Naive thymus-derived CD8-positive, alpha-beta T cell (primary cell): ENCODE data around the gene ADAMTS12. TPM values are rescaled to one million over a fixed set of nuclear protein-coding genes. Genes with fewer than 3 reads are reported as not detected.

ENCODE experiments used
- ATAC-seq, 2 donors: fragments of 150-1000 bp; cut with Tn5 transposase in 1 of 2; sonication (Bioruptor Pico), chemical (Tn5 transposase) in 1 of 2; 1 replicate in 1 of 2; 2 replicates in 1 of 2; pipeline ENCODE4 v1.10.0; 2021; ENCODE audit warnings: mild to moderate bottlenecking in 2 of 2, moderate library complexity in 2 of 2
- POLR2A ChIA-PET: fragments of 350-600 bp; sonication (Branson Sonifier 250); formaldehyde crosslinking; loops from one replicate; lab custom pipeline; 2021; ENCODE audit warnings: antibody characterized with exemption; lab: Charles Lee
- DNase-seq, 10 donors: peaks; one replicate each; pipeline versions ENCODE4 v3.0.0 to v3.0.0-alpha.2; 2020 to 2022
- H3K27ac Mint-ChIP-seq, 10 donors: one replicate each; pipeline ENCODE4 v1.8.0; 2020 to 2022; ENCODE audit warnings: mild to moderate bottlenecking in 10 of 10, mixed read lengths in 10 of 10, moderate library complexity in 4 of 10, inconsistent platforms in 1 of 10
- H3K27me3 Mint-ChIP-seq, 5 donors: one replicate each; pipeline ENCODE4 v1.8.0; 2021 to 2022; ENCODE audit warnings: mixed read lengths in 5 of 5
- H3K36me3 Mint-ChIP-seq, 3 donors: one replicate each; pipeline ENCODE4 v1.8.0; 2020 to 2022; ENCODE audit warnings: mixed read lengths in 3 of 3, mild to moderate bottlenecking in 2 of 3, inconsistent platforms in 1 of 3
- H3K4me1 Mint-ChIP-seq, 4 donors: one replicate each; pipeline ENCODE4 v1.8.0; 2021 to 2022; ENCODE audit warnings: mixed read lengths in 4 of 4
- H3K4me3 Mint-ChIP-seq, 10 donors: one replicate each; pipeline ENCODE4 v1.8.0; 2020 to 2022; ENCODE audit warnings: mild to moderate bottlenecking in 10 of 10, mixed read lengths in 10 of 10, moderate library complexity in 6 of 10, inconsistent platforms in 1 of 10
- H3K9me3 Mint-ChIP-seq, 9 donors: one replicate each; pipeline ENCODE4 v1.8.0; 2020 to 2022; ENCODE audit warnings: mixed read lengths in 9 of 9, mild to moderate bottlenecking in 3 of 9, inconsistent platforms in 1 of 9, moderate library complexity in 1 of 9
- polyA plus RNA-seq, 3 donors: library from polyadenylated mRNA; unstranded; fragments of 300-500 nt; fragmentation: Illumina TruSeq; gene quantifications; one replicate each; pipeline ENCODE4 v1.2.3, GENCODE V29; 2021
- total RNA-seq, 8 experiments: library from RNA in 2 of 8; stranded (reverse) in 2 of 8; gene quantifications; one replicate each; pipeline ENCODE4 v1.2.3 and lab custom pipeline; 2021 to 2026

ADAMTS12 gene
- total and polyA plus RNA-seq, 5 experiments from 2014 or later = 0.05 TPM; not detected in 4

DNA sequence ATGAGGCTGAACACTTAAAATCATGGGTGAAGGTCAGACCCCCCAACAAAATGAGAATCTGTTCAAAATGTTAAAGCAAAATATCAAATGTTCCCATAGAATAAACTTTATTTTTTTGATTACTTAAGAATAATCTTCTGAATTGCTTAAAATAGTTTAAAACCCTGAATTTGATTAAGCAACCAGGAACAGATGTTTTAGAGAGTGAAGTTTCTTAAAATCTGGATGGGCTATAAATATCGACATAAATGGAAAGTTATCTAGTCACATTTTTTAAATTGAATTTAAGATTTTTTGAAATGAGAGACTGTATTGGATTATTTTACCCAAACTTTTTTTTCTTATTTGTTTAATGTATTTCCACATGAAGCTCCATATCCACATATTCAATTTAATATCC is 98.5 kb downstream of the ADAMTS12 start:
- Mint-ChIP-seq H3K27me3 (peaks cover 0 to 4% (median 0%) of the 10 kb centered on the region in 5 donors), H3K4me1 (no peaks in the 10 kb centered on the region), H3K9me3 (no peaks in the 10 kb centered on the region), H3K36me3 (no peaks in the 10 kb centered on the region), H3K27ac (no peak overlapping the region), H3K4me3 (no peak overlapping the region)
- no peak for ATAC-seq
- POLR2A ChIA-PET = no interaction called here
- DNase-seq = no peak

DNA sequence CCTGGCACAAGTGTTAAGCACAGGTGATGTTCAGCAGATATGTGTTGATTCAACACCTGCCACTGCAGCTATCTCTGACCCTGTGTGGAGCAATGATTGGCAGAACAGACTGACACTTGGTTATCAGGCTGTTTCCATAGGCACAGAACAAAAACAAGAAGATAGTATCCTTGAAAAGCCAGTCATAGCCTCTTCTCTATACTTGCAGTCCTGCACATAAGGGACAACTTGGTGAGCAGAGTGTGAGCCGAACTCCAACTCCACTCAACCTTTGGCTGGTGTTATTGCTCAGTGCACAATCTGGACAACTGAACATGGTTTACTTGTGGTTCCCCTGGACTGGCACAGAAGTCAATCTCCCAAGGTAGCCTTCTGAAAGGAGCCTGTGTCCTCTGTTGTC is 99.2 kb downstream of the ADAMTS12 start:
- peaks cover 0 to 4% (median 0%) of the 10 kb centered on the region in 5 donors for H3K27me3 Mint-ChIP-seq
- H3K4me1 Mint-ChIP-seq = no peaks in the 10 kb centered on the region
- H3K9me3 Mint-ChIP-seq = no peaks in the 10 kb centered on the region
- POLR2A ChIA-PET = no interaction called here
- H3K4me3 Mint-ChIP-seq = no peak overlapping the region
- no peaks in the 10 kb centered on the region for H3K36me3 Mint-ChIP-seq
- DNase-seq = no peak
- no peak overlapping the region for H3K27ac Mint-ChIP-seq
- no peak for ATAC-seq

DNA sequence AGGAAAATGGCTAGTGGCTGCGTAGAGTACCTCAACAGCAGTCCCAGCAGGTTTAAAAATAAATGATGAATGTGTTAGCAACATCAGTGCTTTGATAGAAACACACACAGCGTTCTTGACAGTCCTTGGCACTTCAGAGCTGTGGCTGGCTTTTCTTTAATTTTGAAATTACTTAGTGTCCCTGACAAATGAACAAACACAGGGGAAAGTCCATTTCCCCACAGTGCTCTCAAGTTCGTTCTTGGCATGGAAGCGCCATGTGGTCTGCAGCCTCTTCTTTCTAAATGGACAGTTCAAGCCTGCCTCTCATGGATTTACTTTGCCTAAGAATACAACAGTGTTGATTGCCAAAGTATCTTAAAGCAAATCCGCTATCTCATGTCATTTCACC is 102.2 kb downstream of the ADAMTS12 start:
- Mint-ChIP-seq H3K9me3 (peaks cover 0 to 9% (median 0%) of the 10 kb centered on the region in 9 donors), H3K4me3 (no peak overlapping the region), H3K4me1 (no peaks in the 10 kb centered on the region), H3K27ac (no peak overlapping the region), H3K36me3 (peaks cover 0 to 6% (median 5%) of the 10 kb centered on the region in 3 donors), H3K27me3 (peaks cover 0 to 4% (median 0%) of the 10 kb centered on the region in 5 donors)
- POLR2A ChIA-PET = no interaction called here
- no peak for ATAC-seq
- no peak for DNase-seq

DNA sequence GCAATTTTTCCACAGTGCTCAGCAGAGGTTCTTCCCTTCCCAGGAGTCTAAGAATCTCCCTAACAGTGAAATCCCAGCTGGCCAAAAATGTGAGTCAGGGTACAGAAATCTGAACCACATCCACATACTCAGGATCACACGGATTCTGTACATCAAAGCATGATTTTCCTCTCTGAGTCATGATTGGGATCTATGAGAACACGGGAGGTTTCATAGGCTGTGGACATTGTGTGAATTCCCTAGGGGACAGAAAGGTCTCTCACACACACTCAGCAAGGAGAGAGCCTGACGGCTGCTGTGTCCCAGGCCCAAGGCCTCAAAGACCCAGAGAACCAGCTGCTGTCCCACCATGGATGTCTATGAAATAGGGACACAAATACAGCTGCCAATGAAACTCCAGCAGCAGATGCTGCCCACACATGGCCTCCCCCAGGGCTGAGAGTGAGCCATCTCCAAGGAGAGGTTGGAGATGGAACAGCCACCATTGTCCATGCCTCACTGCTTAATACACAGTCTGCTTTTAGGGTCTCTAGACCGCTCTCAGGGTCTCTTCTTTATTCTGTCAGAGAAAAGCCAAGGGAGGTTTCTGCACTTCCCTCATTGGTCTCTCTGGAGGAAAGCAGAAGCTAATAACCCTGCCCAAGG is 102.7 kb downstream of the ADAMTS12 start:
- Mint-ChIP-seq H3K4me3 (no peak overlapping the region), H3K27ac (no peak overlapping the region), H3K36me3 (peaks cover 0 to 6% (median 5%) of the 10 kb centered on the region in 3 donors), H3K9me3 (peaks cover 0 to 9% (median 0%) of the 10 kb centered on the region in 9 donors), H3K4me1 (no peaks in the 10 kb centered on the region), H3K27me3 (peaks cover 0 to under 1% (median 0%) of the 10 kb centered on the region in 5 donors)
- POLR2A ChIA-PET = no interaction called here
- ATAC-seq = no peak
- no peak for DNase-seq

DNA sequence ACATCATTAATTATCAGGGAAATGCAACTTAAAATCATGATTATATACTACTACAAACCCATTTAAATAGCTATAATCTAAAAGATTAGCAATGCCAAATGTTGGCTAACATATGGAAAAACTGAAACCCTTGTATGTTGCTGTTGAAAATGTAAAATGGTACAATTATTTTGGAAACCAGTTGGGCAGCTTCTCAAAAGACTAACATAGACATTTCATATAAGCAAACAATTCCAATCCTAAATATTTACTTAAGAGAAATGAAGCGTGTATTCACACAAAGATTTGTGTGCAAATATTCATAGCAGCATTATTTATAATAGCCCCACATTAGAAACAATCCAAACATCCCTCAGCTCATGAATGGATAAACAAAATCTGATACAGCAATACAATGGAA is 106.2 kb downstream of the ADAMTS12 start:
- POLR2A ChIA-PET = no interaction called here
- Mint-ChIP-seq H3K27me3 (no peaks in the 10 kb centered on the region), H3K27ac (no peak overlapping the region), H3K4me3 (no peak overlapping the region), H3K4me1 (no peaks in the 10 kb centered on the region), H3K9me3 (peaks cover 0 to 13% (median 0%) of the 10 kb centered on the region in 9 donors), H3K36me3 (peaks cover 0 to 6% (median 5%) of the 10 kb centered on the region in 3 donors)
- no peak for ATAC-seq
- DNase-seq = no peak

DNA sequence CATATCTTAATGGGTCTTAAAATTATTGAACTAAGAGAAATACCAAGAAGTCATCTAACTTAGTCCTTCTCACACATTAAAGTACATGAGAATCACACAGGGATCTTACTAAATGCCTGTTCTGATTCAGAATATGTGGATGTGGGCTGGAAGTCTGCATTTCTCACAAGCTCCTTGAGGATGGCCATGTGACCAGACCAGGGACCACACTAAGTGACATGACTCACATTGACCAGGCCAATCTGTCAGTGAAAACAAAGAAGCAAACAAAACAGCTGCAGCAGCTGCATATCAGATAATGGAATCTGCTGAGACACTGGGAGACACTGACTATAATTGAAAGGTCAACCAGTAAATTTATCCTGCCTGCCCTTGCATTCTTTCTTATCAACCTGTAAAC is 110.5 kb downstream of the ADAMTS12 start:
- DNase-seq (no peak), ATAC-seq (no peak)
- Mint-ChIP-seq H3K36me3 (peaks cover 0 to 11% (median 8%) of the 10 kb centered on the region in 3 donors), H3K4me1 (no peaks in the 10 kb centered on the region), H3K4me3 (no peak overlapping the region), H3K27ac (no peak overlapping the region), H3K9me3 (peaks cover 0 to 18% (median 8%) of the 10 kb centered on the region in 9 donors), H3K27me3 (peaks cover 0 to 11% (median 1%) of the 10 kb centered on the region in 5 donors)
- POLR2A ChIA-PET = no interaction called here

DNA sequence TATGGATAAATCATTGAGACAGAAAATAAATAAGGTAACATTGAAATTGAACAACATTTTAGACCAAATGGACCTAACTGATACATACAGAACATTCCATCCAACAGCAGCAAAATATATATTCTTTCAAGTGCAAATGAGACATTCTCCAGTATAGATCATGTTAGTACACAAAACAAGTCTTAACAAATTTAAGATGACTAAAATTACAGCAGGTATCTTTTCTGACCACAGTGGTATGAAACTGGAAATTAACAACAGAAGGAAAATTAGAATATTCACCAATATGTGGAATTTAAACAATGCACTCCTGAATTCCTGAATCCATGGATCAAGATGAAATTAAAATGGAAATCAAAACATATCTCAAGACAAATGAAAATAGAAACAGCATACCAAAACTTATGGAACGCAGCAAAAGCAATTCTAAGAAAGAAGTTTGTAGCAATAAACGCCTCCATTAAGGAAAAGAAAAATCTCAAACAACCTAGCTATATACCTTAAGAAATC is 115.6 kb downstream of the ADAMTS12 start:
- Mint-ChIP-seq H3K9me3 (peaks cover 0 to 19% (median 3%) of the 10 kb centered on the region in 9 donors), H3K27ac (no peak overlapping the region), H3K36me3 (peaks cover 0 to 7% (median 4%) of the 10 kb centered on the region in 3 donors), H3K4me3 (no peak overlapping the region), H3K27me3 (peaks cover 2 to 20% (median 3%) of the 10 kb centered on the region in 5 donors), H3K4me1 (no peaks in the 10 kb centered on the region)
- DNase-seq (no peak), ATAC-seq (no peak)
- POLR2A ChIA-PET = no interaction called here

DNA sequence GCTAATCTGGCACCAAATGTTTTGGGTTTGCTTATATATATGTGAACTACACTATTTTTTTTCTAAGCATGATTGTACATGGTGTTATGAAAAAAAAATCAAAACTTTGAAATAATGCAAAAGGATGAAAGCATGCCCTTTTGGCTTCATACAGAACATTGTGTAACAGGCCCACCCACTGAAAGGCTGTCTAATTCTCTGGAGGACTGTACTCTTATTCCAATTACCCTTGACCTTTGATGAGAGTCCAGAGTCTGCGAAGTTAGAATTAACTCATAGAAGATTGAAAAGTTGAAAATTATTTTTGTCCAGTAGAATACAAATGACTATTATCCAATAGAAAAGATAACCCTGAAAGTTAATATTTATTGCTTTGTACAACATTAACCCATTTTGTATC is 117.4 kb downstream of the ADAMTS12 start:
- Mint-ChIP-seq H3K27me3 (peaks cover 0 to 24% (median 4%) of the 10 kb centered on the region in 5 donors), H3K9me3 (peaks cover 0 to 19% (median 3%) of the 10 kb centered on the region in 9 donors), H3K4me3 (no peak overlapping the region), H3K36me3 (peaks cover 0 to 7% (median 4%) of the 10 kb centered on the region in 3 donors), H3K4me1 (no peaks in the 10 kb centered on the region), H3K27ac (no peak overlapping the region)
- ATAC-seq = no peak
- POLR2A ChIA-PET = no interaction called here
- no peak for DNase-seq

DNA sequence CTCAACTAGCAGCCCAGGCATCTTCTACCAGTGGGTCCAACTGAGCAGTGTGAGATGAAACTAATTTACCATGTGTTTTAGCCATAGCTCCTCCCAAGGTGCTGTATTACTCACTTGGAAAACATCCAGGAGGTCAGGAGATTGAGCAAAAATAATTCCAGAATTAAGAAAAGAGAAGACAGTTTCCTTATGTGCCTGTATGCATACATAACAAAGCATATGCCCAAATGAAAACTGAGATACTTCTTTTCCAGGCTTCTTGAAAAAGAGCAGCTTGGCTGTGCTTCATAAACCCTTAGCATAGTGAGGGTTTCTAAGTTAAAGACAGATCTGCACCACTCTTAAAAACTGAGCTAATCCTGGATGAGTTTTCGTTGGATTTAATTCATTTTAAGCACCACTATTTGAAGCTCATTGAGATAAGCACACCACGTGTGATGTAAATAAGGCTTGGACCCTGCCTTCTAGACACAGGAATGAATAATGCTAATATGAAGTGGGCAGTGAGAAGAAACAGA is 119.4 kb downstream of the ADAMTS12 start:
- Mint-ChIP-seq H3K27me3 (peaks cover 2 to 24% (median 4%) of the 10 kb centered on the region in 5 donors), H3K27ac (no peak overlapping the region)
- POLR2A ChIA-PET = no interaction called here

DNA sequence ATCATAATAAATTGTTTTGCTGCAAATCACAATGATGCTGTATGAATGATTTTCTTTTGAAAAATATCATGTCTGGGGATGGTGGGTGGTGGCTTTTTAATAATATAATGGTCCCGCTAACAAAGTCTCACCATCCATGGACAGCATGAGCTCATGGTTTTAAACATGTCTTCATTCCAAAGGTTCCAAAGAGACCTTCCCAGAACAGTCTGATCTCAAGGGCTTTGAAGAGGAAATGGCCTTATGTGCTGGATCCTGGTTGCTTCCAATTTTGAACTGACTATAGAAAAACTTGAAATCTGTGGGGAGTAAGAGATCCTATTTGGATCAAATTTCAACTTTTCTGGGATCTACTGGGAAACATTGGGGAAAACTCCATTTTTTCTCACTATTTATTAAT is 121.8 kb downstream of the ADAMTS12 start:
- POLR2A ChIA-PET = no interaction called here
- H3K9me3 Mint-ChIP-seq = no peaks in the 10 kb centered on the region
- no peak for ATAC-seq
- peaks cover 0 to 2% (median 0%) of the 10 kb centered on the region in 4 donors for H3K4me1 Mint-ChIP-seq
- H3K36me3 Mint-ChIP-seq = no peaks in the 10 kb centered on the region
- peaks cover 0 to 16% (median 6%) of the 10 kb centered on the region in 5 donors for H3K27me3 Mint-ChIP-seq
- no peak overlapping the region for H3K4me3 Mint-ChIP-seq
- H3K27ac Mint-ChIP-seq = no peak overlapping the region
- DNase-seq = no peak

More for the DNA sequence above, 119.4 kb downstream of the ADAMTS12 start:
- DNase-seq (no peak), ATAC-seq (no peak)
- Mint-ChIP-seq H3K9me3 (peaks cover 0 to 13% (median 0%) of the 10 kb centered on the region in 9 donors), H3K4me3 (no peak overlapping the region), H3K36me3 (peaks cover 0 to 2% (median 0%) of the 10 kb centered on the region in 3 donors), H3K4me1 (no peaks in the 10 kb centered on the region)

DNA sequence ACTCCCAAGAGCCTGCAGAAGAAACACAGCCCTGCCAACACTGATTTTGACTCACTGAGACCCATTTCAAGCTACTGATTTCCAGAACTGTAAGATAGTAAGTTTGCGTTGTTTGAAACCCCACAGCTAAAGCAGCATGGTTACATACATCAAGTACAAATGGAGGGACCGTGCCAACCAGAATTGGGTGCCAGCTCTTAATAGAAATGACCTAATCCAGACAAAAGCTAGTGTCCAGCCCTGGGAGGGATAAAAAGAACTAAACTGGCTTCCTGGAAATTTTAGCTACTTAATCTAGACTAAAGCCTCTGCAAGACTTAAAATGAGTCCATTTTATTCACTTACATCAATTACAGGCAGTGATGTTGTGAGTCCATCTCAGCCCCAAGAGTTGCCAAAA is 122.6 kb downstream of the ADAMTS12 start:
- no peak overlapping the region for H3K27ac Mint-ChIP-seq
- ATAC-seq (no peak), DNase-seq (no peak)
- H3K9me3 Mint-ChIP-seq = no peaks in the 10 kb centered on the region
- POLR2A ChIA-PET = no interaction called here
- H3K4me3 Mint-ChIP-seq = no peak overlapping the region
- peaks cover 0 to 13% (median 6%) of the 10 kb centered on the region in 5 donors for H3K27me3 Mint-ChIP-seq
- no peaks in the 10 kb centered on the region for H3K36me3 Mint-ChIP-seq
- H3K4me1 Mint-ChIP-seq = peaks cover 0 to 8% (median 0%) of the 10 kb centered on the region in 4 donors

DNA sequence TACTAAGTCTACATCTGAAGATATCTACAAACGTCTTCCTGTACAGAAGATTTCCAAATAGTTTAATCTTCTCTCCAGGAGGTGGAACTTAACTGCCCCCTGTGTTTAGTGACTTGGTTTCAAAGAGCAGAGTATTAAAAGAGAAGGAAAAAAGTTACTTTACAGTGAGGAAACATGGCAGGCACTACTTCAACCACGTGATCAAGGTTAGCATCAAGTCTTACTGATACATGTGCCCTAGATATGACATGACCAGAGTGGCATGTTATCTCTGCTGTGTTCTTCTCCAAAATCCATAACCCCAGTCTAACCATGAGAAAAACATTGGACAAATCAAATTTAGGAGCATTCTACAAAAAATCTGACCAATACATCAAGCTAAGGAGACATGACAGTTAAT is 125.8 kb downstream of the ADAMTS12 start:
- peaks cover 0 to 12% (median 3%) of the 10 kb centered on the region in 5 donors for H3K27me3 Mint-ChIP-seq
- H3K27ac Mint-ChIP-seq = no peak overlapping the region
- H3K36me3 Mint-ChIP-seq = no peaks in the 10 kb centered on the region
- peaks cover 0 to 18% (median 3%) of the 10 kb centered on the region in 4 donors for H3K4me1 Mint-ChIP-seq
- POLR2A ChIA-PET = no interaction called here
- no peak overlapping the region for H3K4me3 Mint-ChIP-seq
- no peaks in the 10 kb centered on the region for H3K9me3 Mint-ChIP-seq
- DNase-seq = no peak
- ATAC-seq = no peak

DNA sequence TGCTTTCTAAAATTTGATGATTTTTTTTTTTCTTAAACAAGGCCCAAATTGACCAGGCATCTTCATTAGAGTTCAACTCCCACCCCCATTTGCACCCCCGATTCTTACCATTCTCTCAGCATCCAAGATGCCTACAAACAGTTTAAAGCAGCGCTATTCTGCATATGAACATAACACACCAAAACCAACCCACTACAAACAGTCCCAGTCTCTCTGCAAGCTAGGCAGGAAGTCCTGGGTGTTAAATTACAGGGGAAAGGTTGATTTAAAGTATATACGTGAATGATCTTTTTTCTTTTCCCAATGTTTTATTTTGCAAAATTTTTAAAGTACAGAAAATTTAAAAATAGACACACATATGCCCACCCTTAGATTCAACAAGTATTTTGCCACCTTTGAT is 127.0 kb downstream of the ADAMTS12 start:
- H3K4me3 Mint-ChIP-seq = no peak overlapping the region
- POLR2A ChIA-PET = interaction anchor here (0.6 kb wide), 1 partner anchor 263 kb away, joined by 5 read pairs; no protein-coding TSS in a partner anchor
- H3K27ac Mint-ChIP-seq = no peak overlapping the region
- peaks cover 0 to 18% (median 3%) of the 10 kb centered on the region in 4 donors for H3K4me1 Mint-ChIP-seq
- DNase-seq (no peak), ATAC-seq (no peak)
- H3K36me3 Mint-ChIP-seq = no peaks in the 10 kb centered on the region
- H3K27me3 Mint-ChIP-seq = peaks cover 0 to 6% (median 0%) of the 10 kb centered on the region in 5 donors
- no peaks in the 10 kb centered on the region for H3K9me3 Mint-ChIP-seq
